Body of pancreas (tissue), 4 donors: Measurements from ENCODE around the gene FYTTD1. TPM values are rescaled to one million over a fixed set of nuclear protein-coding genes. Genes with fewer than 3 reads are reported as not detected.

Experiments used
- ATAC-seq: fragments of 150-250 bp; one replicate; pipeline ENCODE4 v1.9.1; 2016
- DNase-seq, 4 donors: peaks; one replicate each; pipeline ENCODE4 v3.0.0-alpha.2; 2019
- H3K27ac ChIP-seq, 4 donors: fragments of 200-600 bp; sonication (generic); 1 replicate in 3 of 4; 2 replicates in 1 of 4; pipeline versions ENCODE4 v1.5.1 to v1.6.1; 2016 to 2019; ENCODE audit warnings: mild to moderate bottlenecking in 1 of 4, mixed read lengths in 1 of 4, moderate library complexity in 1 of 4
- H3K27me3 ChIP-seq, 2 donors: fragments of 200-600 bp; sonication (generic); one replicate each; pipeline ENCODE4 v1.6.0; 2016; ENCODE audit warnings: mild to moderate bottlenecking in 1 of 2
- H3K36me3 ChIP-seq, 2 donors: fragments of 200-600 bp; sonication (generic); replicated peaks in 1 of 2; 2 replicates each; pipeline ENCODE4 v1.5.1; 2016; ENCODE audit warnings: low read depth in 2 of 2; ENCODE audit not compliant: insufficient read depth in 1 of 2
- H3K4me1 ChIP-seq: fragments of 200-600 bp; sonication (generic); one replicate; pipeline ENCODE4 v1.6.0; 2016
- H3K4me3 ChIP-seq, 2 donors: fragments of 200-600 bp; sonication (generic); 1 replicate in 1 of 2; 2 replicates in 1 of 2; pipeline ENCODE4 v1.5.1; 2016 to 2019
- H3K9me3 ChIP-seq, 3 donors: fragments of 200-600 bp; sonication (generic); 1 replicate in 2 of 3; 2 replicates in 1 of 3; pipeline ENCODE4 v1.5.1; 2016
- CTCF ChIP-seq, 7 experiments: fragments of 450-650 bp in 4 of 7; fragments of 200-600 bp in 3 of 7; sonication (generic) in 3 of 7; IDR thresholded peaks; one replicate each; pipeline ENCODE4 v1.5.1; 2016 to 2019; ENCODE audit warnings: antibody characterized with exemption in 7 of 7
- POLR2A ChIP-seq, 3 donors: fragments of 450-650 bp; IDR thresholded peaks; one replicate each; pipeline ENCODE4 v1.6.1; 2016; ENCODE audit warnings: antibody characterized with exemption in 3 of 3, mild to moderate bottlenecking in 2 of 3
- WGBS, 2 donors: methylation state at CpG; one replicate each; pipeline ENCODE4 v1.1.5; 2017; 5-methylcytosine and 5-hydroxymethylcytosine counted together
- intact Hi-C: fragments of 100-400 bp; cut with DNase I; formaldehyde crosslinking; loops from one replicate; pipeline ENCODE4 v1.15.1; 2023
- total RNA-seq, 2 donors: library from RNA; depleted of rRNA; stranded (reverse); fragments of >200 nt; gene quantifications; one replicate each; pipeline ENCODE4 v1.1.0, GENCODE V29; 2016

The FYTTD1 gene
- total RNA-seq, 2 donors from 2014 or later = 13.8 to 16.3 TPM

GRCh38 chr3:197733042-197733441 lies 16.6 kb upstream of the FYTTD1 start:
- H3K36me3 ChIP-seq = no peaks in the 10 kb centered on the region
- H3K4me1 ChIP-seq = peaks cover 15% of the 10 kb centered on the region
- WGBS, 2 donors = 92 to 93% methylated on average over 4 of the region's 4 CpGs
- H3K4me3 ChIP-seq = no peak overlapping the region
- ATAC-seq (no peak), DNase-seq (no peak)
- no peak overlapping the region for H3K27ac ChIP-seq
- intact Hi-C loops = no loop called here
- H3K9me3 ChIP-seq = no peaks in the 10 kb centered on the region
- no peaks in the 10 kb centered on the region for H3K27me3 ChIP-seq
- no peak for TF ChIP-seq POLR2A (IDR thresholded peaks at IDR 0.05)
- no peak for TF ChIP-seq CTCF (IDR thresholded peaks at IDR 0.05)

- intact Hi-C loops = no loop called here
- DNase-seq (no peak), ATAC-seq (no peak)
- 74 to 82% methylated on average over 7 of the region's 7 CpGs for WGBS, 2 donors
- H3K27ac ChIP-seq = peak overlapping the region in 1 of 4 donors; percentile 28
- no peak overlapping the region for H3K4me3 ChIP-seq
- H3K9me3 ChIP-seq = no peaks in the 10 kb centered on the region
- H3K36me3 ChIP-seq = no peaks in the 10 kb centered on the region
- peaks cover 16% of the 10 kb centered on the region for H3K4me1 ChIP-seq
- H3K27me3 ChIP-seq = no peaks in the 10 kb centered on the region
- no peak for TF ChIP-seq POLR2A (IDR thresholded peaks at IDR 0.05)
- no peak for TF ChIP-seq CTCF (IDR thresholded peaks at IDR 0.05)
Measured at GRCh38 chr3:197734667-197735318, 14.9 kb upstream of the FYTTD1 start.

- no peaks in the 10 kb centered on the region for H3K36me3 ChIP-seq
- intact Hi-C loops = no loop called here
- no peaks in the 10 kb centered on the region for H3K27me3 ChIP-seq
- DNase-seq = peak in 3 of 4 donors; percentile 17 to 21 (median 19)
- H3K9me3 ChIP-seq = no peaks in the 10 kb centered on the region
- peaks cover 16% of the 10 kb centered on the region for H3K4me1 ChIP-seq
- H3K4me3 ChIP-seq = peak overlapping the region; percentile 82 to 93
- peak; percentile 2 for ATAC-seq
- TF ChIP-seq POLR2A (IDR thresholded peaks at IDR 0.05) = no peak
- no peak for TF ChIP-seq CTCF (IDR thresholded peaks at IDR 0.05)
- WGBS, 2 donors = 0 to 1% methylated on average over 17 of the region's 17 CpGs
- H3K27ac ChIP-seq = peak overlapping the region; percentile 60 to 87 (median 74)
Measured at GRCh38 chr3:197736010-197736490, 13.6 kb upstream of the FYTTD1 start.

- Histone ChIP-seq H3K4me1 (peaks cover 16% of the 10 kb centered on the region), H3K9me3 (no peaks in the 10 kb centered on the region), H3K36me3 (no peaks in the 10 kb centered on the region), H3K27me3 (no peaks in the 10 kb centered on the region), H3K27ac (peak within 1 kb of the TSS; percentile 60 to 87 (median 74)), H3K4me3 (peak within 1 kb of the TSS; percentile 82 to 93)
- TF ChIP-seq POLR2A (IDR thresholded peaks at IDR 0.05) (peak; percentile 49 to 70 (median 66)), CTCF (IDR thresholded peaks at IDR 0.05) (peak in 1 of 7 experiments; percentile 10)
- 0 to 1% methylated on average over 18 to 83 of the region's 92 CpGs for WGBS, 2 donors
- intact Hi-C loops = no loop called here
- peak; percentile 99 for ATAC-seq
- DNase-seq = peak; percentile 94 to 95 (median 94)
Measured at GRCh38 chr3:197736491-197737318, 13.0 kb upstream of the FYTTD1 start, which contains the start of gene RUBCN. Gene RUBCN, minus strand, starts transcription at chr3:197736904. Its CDS starts 185 bp downstream, at chr3:197736719.
